ENCODE data around the gene WDR59.
"Not testable (repeated sequence)": the region's sequence is repeated elsewhere in the genome, so short reads cannot be mapped to it uniquely, and the experiment has no call there.

WDR59 gene

GRCh38 chr16:74984529-74985296 lies at the start of gene WDR59:
WDR59 (minus strand) TSS chr16:74985123; CDS start chr16:74985017, 106 bp downstream.
- TF ChIP-seq CTCF (IDR thresholded peaks at IDR 0.05; ENCODE audit: extremely low read depth, missing control alignments): no peak
- DNase-seq (ENCODE audit: low spot score): peak; percentile 96

- no peak for DNase-seq (ENCODE audit: low spot score)
- no peak for TF ChIP-seq CTCF (IDR thresholded peaks at IDR 0.05; ENCODE audit: extremely low read depth, missing control alignments)
These were observed 47.7 kb upstream of the WDR59 start for GRCh38 chr16:75032655-75033054.

GRCh38 chr16:75029854-75030253 lies 44.9 kb upstream of the WDR59 start:
- DNase-seq (ENCODE audit: low spot score): no peak
- TF ChIP-seq CTCF (IDR thresholded peaks at IDR 0.05; ENCODE audit: extremely low read depth, missing control alignments): no peak

GRCh38 chr16:75028544-75029135 lies 43.7 kb upstream of the WDR59 start:
- no peak for DNase-seq (ENCODE audit: low spot score)
- no peak for TF ChIP-seq CTCF (IDR thresholded peaks at IDR 0.05; ENCODE audit: extremely low read depth, missing control alignments)

GRCh38 chr16:75027520-75028300 lies 42.8 kb upstream of the WDR59 start:
- TF ChIP-seq CTCF (IDR thresholded peaks at IDR 0.05; ENCODE audit: extremely low read depth, missing control alignments): no peak
- DNase-seq (ENCODE audit: low spot score): no peak

GRCh38 chr16:75026892-75027391 lies 42.0 kb upstream of the WDR59 start:
- DNase-seq (ENCODE audit: low spot score): no peak
- no peak for TF ChIP-seq CTCF (IDR thresholded peaks at IDR 0.05; ENCODE audit: extremely low read depth, missing control alignments)

GRCh38 chr16:75026239-75026891 lies 41.4 kb upstream of the WDR59 start:
- not testable (repeated sequence) for DNase-seq (ENCODE audit: low spot score)

All from GM20000 (cell line).